Spleen (tissue), 7 donors: Measurements from ENCODE around the gene GALNT15.

Experiments
- POLR2A ChIP-seq, 3 donors: fragments of 450-650 bp; IDR thresholded peaks; one replicate each; pipeline ENCODE4 v1.5.1; 2017; ENCODE audit warnings: antibody characterized with exemption in 3 of 3, mild to moderate bottlenecking in 1 of 3
- TF ChIP-seq, protein P1 (sequence below), 11 experiments: fragments of 200-600 bp in 7 of 11; fragments of 450-650 bp in 4 of 11; sonication (generic) in 4 of 11; IDR thresholded peaks in 8 of 11; conservative IDR thresholded peaks in 3 of 11; 1 replicate in 7 of 11; 2 replicates in 4 of 11; pipeline versions ENCODE4 v1.4.0 to v1.8.0; 2016 to 2021; ENCODE audit warnings: antibody characterized with exemption in 11 of 11, inconsistent platforms in 4 of 11, mild to moderate bottlenecking in 1 of 11
- donor health status: DM: no; HTN: no; CAD: no; lungs with moderate emphysema.
- donor health status: DM: no; HTN: no; CAD: no.
- donor health status: DM: no; HTN: no; CAD: no.

DNA sequence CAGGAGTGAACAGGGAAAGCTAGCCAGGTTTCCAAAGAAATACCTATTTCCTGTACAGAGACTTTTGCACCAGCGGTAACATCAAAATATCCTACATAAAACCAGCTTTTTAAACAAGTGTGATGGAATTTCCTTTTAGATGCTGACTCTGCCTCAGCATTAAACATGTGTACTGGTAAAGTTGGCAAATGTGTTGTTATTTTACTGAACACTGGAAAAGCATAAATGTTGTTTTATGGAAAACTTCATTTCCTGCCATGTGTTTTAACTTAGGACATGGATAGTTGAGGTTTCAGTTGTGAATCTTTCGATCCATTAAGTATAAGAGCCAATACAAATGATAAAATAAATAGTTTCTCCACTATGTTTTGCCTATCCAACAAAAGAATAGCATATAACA lies 106.2 kb downstream of the GALNT15 start:
- TF ChIP-seq, protein P1, sequence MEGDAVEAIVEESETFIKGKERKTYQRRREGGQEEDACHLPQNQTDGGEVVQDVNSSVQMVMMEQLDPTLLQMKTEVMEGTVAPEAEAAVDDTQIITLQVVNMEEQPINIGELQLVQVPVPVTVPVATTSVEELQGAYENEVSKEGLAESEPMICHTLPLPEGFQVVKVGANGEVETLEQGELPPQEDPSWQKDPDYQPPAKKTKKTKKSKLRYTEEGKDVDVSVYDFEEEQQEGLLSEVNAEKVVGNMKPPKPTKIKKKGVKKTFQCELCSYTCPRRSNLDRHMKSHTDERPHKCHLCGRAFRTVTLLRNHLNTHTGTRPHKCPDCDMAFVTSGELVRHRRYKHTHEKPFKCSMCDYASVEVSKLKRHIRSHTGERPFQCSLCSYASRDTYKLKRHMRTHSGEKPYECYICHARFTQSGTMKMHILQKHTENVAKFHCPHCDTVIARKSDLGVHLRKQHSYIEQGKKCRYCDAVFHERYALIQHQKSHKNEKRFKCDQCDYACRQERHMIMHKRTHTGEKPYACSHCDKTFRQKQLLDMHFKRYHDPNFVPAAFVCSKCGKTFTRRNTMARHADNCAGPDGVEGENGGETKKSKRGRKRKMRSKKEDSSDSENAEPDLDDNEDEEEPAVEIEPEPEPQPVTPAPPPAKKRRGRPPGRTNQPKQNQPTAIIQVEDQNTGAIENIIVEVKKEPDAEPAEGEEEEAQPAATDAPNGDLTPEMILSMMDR (IDR thresholded peaks at IDR 0.05 in 8 of 11, conservative IDR thresholded peaks at IDR 0.05 in 3 of 11): no peak
- no peak for TF ChIP-seq POLR2A (IDR thresholded peaks at IDR 0.05)
